NAMALWA (cell line): Measurements from ENCODE around the gene EGFL7.
"Not testable (repeated sequence)": the region's sequence is repeated elsewhere in the genome, so short reads cannot be mapped to it uniquely, and the experiment has no call there.

Source experiments
- DNase-seq: peaks from one replicate; pipeline ENCODE4 v3.0.0-alpha.2; 2015; ENCODE audit warnings: low spot score

EGFL7 gene

DNA sequence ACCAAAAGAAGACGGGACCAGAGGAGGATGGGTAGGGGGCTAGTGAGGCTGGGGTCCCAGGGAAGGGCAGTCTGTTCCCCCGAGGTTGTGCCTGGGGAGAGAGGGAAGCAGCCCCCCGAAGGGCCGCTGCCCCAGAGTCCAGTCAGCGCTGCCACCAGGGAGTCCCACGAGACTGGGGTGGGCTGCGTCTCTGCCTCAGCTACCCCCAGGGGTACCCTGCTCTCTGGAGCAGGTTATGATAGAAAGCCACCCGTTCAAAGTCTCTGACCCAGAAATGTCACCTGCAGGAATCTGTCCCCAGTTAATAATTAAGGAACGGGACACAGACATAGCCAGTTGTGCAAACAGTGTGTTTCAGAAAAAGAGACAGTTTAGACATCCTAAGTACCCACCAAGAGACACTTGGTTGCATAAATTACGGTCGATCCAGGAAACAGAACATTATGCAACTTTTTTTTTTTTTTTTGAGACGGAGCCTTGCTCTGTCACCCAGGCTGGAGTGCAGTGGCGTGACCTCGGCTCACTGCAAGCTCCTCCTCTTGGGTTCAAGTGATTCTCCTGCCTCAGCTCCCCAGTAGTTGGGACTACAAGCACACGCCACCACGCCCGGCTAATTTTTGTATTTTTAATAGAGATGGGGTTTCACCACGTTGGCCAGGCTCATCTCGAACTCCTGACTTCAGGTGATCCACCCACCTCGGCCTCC, 35.3 kb downstream of the EGFL7 start:
- DNase-seq = no peak

DNA sequence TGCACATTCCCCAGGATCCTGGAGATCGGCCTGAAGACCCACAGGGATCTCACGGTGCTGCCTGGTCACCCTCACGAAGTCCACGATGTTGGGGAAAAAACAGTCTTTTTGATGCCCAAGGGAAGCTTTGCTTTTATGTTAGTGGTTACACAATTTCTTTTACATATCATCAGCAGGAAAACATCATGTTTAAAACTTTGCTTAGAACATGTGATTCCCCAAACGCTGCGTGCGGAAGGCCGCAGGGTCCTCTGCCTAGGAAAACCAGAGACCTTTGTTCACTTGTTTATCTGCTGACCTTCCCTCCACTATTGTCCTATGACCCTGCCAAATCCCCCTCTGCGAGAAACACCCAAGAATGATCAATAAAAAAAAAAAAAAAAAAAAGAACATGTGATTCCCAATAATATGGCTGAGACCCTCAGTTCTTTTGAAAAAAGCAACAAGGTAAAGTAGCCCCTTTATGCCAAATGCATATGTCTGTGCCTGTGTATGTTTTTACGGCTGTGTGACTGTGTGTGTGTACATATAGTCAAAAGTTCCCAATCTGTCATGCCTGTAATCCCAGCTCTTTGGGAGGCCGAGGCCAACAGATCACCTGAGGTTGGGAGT, 36.0 kb downstream of the EGFL7 start:
- no peak for DNase-seq

DNA sequence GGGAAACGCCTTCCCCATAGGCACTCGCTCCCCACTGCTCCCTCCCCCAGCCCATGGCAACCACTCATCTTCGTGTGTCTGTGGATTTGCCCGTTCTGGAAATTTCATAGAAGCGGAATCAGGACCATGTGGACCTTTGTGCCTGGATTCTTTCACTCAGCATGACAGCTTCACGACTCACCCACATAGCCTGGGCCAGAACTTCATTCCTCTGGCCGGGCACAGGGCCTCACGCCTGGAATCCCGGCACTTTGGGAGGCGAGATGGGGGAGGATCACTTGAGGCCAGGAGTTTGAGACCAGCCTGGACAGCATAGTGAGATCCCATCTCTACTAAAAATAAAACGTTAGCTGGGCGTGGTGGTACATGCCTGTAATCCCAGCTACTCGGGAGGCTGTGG, 37.6 kb downstream of the EGFL7 start:
- no peak for DNase-seq

DNA sequence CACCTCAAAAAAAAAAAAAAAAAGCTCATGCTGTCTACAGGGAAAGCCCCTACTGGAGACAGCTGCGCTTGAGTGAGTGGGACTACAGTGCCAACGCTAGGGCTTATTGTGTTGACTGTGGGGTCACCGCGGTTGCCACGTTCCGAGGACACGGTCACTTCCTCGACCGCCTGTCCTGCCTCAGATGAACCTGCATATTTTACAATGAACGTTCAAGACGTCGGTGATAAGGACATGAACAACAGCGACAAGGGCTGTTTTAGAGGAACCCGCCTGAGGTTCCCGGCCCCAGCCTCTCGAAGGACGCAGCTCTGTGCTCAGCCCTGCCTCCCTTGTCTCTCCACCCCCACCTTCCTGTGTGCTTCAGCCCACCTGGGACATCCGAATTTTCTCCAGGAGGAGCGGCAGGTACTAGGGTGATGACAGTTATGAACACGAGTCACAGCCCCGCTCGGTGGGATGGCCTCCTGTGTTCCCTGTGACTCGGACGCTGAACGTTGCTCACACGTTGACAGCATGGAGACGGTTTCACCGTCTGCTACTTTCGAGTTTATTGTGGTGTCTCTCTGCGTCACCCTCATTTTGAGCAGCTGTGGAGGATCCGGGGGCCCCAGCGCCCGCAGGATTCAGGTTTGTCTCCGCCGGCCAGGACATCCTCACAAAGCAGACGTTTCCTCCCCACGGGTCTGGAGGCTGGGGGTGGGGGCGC, 38.4 kb downstream of the EGFL7 start:
- peak; percentile 72 for DNase-seq

DNA sequence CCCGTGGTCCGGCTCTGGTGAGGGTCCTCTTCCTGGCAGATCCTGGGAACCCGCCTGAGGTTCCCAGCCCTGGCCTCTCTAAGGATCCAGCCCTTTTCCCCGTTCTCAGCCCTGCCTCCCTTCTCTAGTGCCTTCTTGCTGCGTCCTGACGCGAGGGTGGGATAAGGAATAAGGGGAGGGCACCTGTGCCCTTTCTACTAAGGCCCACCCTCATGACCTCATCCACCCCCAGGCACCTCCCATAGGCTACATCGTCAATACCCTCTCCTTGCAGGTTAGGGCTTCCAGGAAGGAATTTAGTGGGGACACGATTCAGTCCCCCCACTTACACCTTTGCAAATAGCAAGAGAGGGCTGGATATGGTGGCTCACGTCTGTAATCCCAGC, 38.9 kb downstream of the EGFL7 start:
- no peak for DNase-seq

DNA sequence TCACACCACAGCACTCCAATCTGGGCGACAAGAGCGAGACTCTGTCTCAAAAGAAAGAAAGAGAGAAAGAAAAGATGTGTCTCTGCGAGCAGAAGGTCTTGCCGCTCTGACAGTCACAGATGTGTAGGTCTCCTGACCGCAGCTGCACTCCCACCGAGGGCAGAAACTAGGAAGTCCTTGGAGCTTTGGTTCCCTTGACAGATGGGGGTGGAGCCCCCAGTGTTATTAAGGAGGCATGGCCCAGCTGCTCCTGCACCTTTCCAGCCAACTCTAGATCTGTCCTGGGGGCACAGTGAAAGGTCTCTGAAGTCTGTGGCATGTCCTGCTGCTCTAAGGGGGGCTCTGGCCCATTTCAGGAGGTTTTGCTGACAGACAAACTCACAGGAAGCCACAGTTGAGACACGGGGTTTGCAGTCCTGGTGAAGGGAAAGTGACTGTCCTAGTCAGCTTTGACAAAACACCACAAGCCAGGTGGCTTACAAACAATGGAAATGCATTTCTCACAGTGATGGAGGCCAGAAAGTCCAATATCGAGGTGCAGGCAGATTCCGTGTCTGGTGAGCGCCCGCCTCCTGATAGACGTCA, 40.7 kb downstream of the EGFL7 start:
- peak; percentile 84 for DNase-seq

DNA sequence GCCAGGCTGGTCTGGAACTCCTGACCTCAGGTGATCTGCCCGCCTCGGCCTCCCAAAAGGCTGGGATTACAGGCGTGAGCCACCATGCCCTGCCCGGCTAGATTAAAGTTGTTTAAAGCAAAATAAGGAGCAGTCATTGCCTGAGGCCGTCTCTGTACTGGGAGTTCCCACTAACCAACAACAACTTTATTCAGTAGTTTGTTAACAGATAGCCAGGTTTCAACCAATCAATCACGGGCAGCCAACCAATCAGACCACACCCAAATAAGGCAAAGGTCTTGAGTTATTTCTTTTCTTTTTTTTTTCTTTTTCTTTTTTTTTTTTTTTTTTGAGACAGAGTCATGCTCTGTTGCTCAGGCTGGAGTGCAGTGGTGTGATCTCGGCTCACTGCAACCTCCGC, 42.0 kb downstream of the EGFL7 start:
- DNase-seq = not testable (repeated sequence)

DNA sequence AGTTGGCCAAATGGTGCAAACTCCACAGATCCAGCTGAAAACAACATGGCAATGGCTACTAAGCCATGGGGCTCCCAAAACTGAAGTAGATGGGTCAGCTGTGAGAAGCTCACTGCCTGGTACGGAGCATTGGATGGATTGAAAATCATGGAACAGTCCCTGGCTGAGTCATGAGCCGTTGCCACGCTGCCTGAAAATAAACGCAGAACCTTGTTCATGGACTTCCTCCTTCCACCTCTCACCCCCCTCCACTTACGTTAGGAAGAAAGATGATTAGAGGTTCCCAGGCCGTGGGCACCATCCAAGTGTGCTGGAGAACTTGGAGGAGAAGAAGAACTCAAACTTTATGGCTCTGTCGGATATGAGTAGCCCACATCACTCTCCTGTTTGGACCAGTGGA, 42.8 kb downstream of the EGFL7 start:
- no peak for DNase-seq

DNA sequence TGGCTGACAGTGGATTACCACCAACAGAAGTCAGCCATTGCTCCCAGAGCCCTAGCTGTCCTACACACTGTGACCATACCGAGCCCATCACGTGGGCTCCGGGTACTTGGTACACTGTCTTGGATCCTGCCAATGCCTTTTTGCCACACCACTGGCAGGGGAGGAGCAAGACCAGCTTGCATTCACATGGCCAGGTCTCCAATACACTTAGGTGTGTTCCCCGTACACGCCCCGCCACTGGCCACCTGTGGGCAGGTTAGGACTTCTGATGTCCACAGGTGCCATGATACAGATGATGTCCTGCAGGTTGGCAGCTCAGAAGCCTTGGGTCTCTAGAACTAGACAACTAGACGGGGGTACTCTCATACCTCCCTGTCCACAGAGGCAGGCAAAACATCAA, 44.3 kb downstream of the EGFL7 start:
- DNase-seq = no peak

DNA sequence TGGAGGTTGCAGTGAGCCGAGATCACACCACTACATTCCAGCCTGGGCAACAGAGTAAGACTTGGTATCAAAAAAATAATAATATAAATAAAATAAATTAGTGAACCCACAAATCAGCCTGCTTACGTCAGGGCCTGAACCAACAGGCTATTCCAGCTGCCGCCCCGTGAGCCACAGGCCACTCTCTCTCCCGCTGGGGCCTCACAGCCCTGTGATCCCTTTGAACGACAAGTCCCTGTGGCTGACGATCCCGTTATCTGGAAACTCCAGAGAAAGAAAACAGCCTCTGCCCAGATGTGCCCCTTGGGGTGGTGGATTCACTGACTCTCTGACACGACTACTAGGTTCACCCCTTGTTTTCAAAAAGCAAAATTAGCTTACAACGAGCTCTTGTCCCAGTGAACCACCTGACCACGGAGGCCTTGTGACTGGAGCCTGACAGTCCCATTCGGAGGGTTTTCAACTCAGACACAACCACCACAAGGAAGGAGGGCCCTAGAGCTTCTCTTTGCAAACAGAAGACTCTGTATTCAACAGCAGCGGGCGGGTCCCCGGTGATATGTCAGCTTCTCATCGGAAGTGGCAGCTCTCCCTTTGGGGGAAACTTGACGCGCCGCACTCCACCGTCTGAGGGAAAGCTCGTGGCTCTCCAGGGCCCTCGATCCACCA, 45.3 kb downstream of the EGFL7 start:
- no peak for DNase-seq

DNA sequence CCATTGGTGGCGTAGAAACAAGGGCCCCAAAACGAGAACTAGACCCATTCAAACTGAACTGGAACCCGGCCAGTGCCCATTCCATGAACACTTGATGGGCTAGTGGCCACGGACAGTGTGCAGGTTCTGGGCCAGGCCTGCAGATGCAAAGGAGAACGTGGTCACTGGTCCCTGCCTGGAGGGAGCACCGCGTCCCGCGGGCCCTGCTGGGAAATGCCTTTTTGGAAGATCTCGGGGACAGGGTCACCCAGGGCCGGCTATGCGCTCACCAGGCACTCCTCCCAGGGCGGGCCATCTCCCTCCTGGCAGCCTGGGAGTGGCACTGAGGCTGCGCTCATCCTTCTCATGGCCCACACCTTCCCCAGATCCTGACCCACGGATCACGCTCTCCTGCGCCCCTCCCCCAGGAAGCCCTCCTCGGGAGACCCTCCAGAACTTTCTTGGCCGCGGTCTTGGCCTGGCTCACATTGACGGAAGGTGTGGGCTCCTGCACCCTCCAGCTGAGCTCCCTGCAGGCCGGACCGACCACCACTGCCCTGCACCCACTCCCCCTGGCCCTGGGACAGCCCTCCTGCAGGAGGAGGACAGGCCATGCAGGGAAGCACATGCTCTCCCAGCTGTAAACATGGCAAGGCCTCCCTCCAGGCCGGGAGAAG, 46.9 kb downstream of the EGFL7 start:
- no peak for DNase-seq

DNA sequence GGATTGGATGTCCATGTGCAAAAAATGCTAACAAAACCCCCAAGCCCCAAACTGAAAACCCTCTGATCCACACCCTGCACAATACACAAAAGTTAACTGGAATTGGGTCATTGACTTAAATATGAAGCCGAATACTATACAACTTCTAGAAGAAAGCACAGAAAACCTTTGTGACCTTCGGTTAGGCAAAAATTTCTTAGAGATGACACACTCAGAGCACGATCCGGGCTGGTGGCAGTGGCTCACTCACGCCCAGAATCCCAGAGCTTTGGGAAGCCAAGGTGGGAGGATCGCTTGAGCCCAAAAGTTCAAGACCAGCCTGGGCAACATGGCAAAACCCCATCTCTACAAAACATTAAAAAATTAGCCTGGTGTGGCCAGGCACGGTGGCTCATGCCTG, 47.8 kb downstream of the EGFL7 start:
- DNase-seq = no peak

DNA sequence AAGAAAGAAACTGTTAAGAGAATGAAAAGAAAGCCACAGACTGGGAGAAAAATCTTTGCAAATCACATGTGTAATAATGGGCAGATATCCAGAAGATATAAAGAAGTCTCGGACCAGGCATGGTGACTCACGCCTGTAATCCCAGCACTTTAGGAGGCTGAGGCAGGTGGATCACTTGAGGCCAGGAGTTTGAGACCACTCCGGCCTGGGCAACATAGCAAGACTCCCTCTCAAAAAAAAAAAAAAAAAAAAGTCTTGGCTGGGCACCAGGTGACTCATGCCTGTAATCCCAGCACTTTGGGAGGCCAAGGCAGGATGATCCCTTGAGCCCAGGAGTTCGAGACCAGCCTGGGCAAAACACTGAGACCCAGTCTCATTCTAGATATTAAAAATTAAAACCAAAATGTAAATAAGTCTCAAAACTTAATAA, 48.5 kb downstream of the EGFL7 start:
- not testable (repeated sequence) for DNase-seq

DNA sequence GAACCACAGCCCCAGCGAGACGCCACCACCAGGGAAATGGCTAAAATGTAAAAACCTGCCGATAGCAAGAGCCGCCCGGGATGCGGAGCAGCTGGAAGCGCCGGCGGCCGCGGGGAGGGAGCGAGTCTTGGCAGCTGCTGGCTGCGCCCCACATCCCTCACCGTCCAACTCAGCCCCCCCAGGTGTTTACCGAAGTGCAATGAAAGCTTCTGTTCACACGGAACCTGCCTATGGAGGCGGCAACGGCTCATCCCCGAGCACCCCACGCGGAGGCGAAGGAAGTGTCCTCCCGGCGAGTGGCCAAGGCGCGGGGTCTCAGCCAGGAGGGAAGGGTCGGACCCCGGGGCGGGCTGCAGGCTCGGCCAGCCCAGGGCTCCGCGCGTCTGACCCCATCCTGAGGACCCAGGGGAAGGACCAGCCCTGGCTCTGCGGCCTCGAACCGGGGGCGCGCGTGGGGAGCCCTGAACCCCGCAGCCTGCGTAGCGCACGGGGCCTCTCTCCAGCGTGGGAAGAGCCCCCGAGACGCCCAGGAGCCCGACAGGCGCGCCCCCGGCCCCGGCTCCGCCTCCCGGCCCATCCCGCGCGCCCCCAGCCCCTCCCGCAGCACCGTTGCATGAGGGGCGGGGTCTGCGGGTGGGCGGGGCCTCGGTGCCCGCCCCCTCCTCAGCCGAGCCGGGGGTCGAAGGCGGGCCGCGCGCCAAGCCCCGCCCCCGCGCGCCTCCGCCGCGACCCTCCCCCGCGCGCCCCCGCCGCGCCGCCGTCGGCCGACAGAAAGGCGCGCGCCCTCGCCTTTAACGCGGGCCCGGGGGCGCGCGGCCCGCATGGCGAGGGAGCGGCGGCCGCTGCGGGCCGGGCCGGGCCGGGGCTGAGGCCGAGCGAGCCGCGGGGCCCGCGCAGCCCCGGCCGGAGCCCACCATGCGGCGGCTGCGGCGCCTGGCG, 49.3 kb downstream of the EGFL7 start, which contains the start of gene DIPK1B:
Gene DIPK1B (plus strand): TSS at position 822 of the 939 bp plus-strand sequence. CDS start 94 bp downstream, at position 916.
- DNase-seq = no peak

DNA sequence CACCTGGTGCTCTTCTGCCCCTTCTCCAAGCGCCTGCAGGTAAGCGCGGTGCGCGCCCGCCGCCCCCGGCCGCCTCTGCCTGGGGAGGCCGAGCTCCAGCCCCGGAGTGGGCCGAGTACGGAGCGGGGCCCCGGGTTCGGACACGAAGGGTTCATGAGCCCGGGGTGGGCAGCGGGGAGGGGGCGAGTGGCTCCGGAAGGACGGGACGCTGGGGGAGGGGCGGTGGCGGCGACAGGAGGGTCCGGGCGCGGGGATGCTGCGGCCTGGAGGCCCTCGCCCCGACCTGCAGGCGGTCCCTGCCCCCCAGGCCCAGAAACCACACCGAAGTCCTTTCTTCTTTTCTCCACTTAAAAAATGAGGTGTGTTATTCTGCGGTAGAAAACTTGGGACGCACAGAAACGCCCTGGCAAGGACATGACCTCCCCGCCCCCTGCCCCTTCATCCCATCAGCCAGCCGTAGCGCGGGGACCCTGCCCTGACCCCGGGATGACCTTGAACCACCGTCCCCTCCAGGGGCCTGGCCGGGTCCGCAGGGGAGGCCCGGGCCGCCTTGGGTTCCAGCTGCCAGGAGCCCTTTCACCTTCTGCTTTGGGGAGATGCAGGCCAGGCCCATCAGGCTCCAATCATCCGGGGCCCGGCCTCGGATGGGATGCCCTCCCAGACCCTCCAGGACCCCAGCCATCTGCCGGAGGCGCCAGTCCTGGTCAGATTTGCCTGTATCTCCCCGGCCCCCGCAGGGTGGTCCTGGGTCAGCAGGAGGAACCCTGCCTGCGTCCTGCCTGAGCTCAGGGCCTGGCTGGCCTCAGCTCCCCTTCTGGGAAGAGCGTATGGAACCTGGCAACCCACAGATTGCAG, 50.2 kb downstream of the EGFL7 start:
- DNase-seq = no peak

DNA sequence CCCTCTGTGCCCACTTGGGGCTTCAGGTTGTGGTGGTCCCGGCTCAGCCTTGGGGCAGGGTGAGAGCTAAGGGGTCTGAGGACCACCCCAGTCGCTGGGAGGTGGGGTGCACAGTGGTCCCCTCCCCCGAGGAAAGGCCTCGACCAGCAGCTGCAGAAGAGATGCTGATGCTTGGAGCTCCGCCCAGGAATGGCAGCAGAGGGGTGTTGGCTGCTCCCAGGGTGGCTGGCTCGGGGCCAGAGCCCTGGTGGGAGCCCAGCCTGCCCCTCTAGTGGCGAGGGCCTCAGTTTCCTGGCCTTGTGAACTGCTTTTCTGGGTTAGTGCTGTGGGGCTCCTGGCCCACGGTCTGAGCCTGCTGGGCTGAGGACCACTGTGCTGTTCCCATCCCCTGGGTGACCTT, 50.8 kb downstream of the EGFL7 start:
- DNase-seq = no peak

DNA sequence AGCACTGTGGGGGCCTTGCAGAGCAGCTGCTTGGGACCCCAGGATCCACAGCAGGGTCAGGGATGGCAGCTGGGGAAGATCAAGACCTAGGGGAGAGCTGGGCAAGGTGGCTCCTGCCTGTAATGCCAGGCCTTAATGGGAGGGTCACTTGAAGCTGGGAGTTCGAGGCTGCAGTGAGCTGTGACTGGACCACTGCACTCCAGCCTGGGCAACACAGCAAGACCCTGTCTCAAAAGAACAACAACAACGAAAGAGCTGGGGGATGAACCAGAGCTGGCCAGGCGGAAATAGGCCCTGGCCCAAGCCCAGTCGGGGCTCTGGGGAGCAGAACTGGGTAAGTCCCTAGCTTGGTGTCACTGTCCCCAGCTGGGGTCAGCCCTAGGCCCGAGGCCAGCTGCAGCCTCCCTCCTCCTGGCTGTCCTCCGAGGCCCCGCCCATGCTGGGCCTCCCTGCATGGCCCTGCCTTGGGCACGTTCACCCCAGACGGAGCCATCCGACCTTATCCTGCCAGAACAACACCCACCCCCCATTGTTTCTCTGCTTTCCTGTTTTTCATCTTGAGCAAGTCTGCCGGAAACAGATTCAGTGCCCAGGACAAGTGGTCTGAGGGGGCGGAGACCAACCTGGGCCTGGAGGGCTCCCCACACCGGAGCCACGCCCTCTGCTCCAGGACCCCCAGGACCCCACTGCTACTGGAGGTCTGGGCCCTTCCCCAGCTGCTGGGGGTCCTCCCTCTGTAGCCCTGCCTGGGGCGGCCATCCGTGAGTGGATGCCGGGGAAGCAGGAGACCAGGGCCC, 51.6 kb downstream of the EGFL7 start:
- DNase-seq = no peak

DNA sequence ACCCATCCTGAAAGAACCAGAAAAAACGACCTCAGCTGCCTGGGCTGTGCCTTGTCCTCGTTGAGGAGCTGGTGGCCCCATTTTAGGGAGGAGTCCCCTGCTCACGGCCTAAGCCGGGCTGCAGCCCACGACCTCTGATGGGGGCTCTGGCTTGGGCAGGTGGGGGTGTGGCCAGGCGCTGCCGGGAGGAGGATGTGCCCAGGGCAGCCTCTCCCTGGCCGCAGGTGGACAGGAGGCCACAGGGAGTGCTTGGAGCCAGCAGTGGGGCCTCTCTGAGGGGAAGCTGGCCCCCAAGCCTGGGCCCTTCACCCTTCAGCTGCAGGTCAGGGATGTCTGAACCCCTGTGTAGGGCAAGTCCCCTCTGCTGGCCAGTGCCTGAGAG, 52.2 kb downstream of the EGFL7 start:
- DNase-seq = no peak

DNA sequence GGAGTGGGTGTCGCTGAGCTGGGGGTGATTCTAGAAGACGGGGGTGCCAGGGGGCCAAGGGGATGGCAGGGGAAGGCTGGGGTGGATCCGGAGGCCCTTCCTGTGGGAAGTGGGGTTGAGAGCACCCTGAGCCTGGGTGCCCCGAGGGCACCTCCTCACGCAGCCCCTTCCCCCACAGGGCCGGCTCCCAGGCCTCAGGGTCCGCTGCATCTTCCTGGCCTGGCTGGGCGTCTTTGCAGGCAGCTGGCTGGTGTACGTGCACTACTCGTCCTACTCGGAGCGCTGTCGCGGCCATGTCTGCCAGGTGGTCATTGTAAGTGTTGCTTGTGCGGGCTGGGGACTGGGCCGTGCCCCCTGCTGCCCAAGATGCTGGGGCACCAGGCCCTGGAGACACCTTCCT, 54.7 kb downstream of the EGFL7 start:
- no peak for DNase-seq
